WTC11 (cell line): ENCODE measurements around the gene MCUB.

ENCODE experiments used
- CREB1 ChIP-seq: sonication (generic); formaldehyde crosslinking; IDR thresholded peaks from 2 replicates; pipeline ENCODE4 v1.8.0; 2023; ENCODE audit warnings: mild to moderate bottlenecking, missing genetic modification reagents
- ESRRA ChIP-seq: sonication (generic); formaldehyde crosslinking; IDR thresholded peaks from 2 replicates; pipeline ENCODE4 v1.8.1; 2022; ENCODE audit warnings: mild to moderate bottlenecking, missing genetic modification reagents, borderline replicate concordance
- GRHL2 ChIP-seq: fragments of 250-450 bp; sonication (Bioruptor Pico); IDR thresholded peaks from 2 replicates; pipeline ENCODE4 v1.8.0; 2022; ENCODE audit warnings: mild to moderate bottlenecking, moderate library complexity; ENCODE audit not compliant: insufficient replicate concordance, severe bottlenecking
- MYBL2 ChIP-seq: sonication (generic); formaldehyde crosslinking; IDR thresholded peaks from 2 replicates; pipeline ENCODE4 v1.8.1; 2023; ENCODE audit warnings: mild to moderate bottlenecking, moderate library complexity, missing genetic modification reagents
- NR3C1 ChIP-seq: sonication (generic); formaldehyde crosslinking; conservative IDR thresholded peaks from 2 replicates; pipeline ENCODE4 v1.8.1; 2023; ENCODE audit warnings: low read depth, mild to moderate bottlenecking, missing genetic modification reagents
- PRRX2 ChIP-seq: fragments of 250-450 bp; sonication (Bioruptor Pico); IDR thresholded peaks from 2 replicates; pipeline ENCODE4 v1.8.0; 2021; ENCODE audit warnings: mild to moderate bottlenecking
- RORB ChIP-seq: fragments of 250-450 bp; sonication (Bioruptor Pico); IDR thresholded peaks from 2 replicates; pipeline ENCODE4 v1.9.0; 2021; ENCODE audit warnings: mild to moderate bottlenecking
- TCF7 ChIP-seq: sonication (generic); formaldehyde crosslinking; IDR thresholded peaks from 2 replicates; pipeline ENCODE4 v1.8.0; 2022; ENCODE audit warnings: mild to moderate bottlenecking, low read depth, missing genetic modification reagents, moderate library complexity
- ZNF416 ChIP-seq: fragments of 250-450 bp; sonication (Bioruptor Pico); IDR thresholded peaks from 2 replicates; pipeline ENCODE4 v1.9.0; 2021; ENCODE audit warnings: mild to moderate bottlenecking, inconsistent platforms
- ZNF423 ChIP-seq: fragments of 250-450 bp; sonication (Bioruptor Pico); IDR thresholded peaks from 2 replicates; pipeline ENCODE4 v2.1.2; 2022; ENCODE audit warnings: mild to moderate bottlenecking, moderate library complexity
- TF ChIP-seq, protein P1 (sequence below): fragments of 200-600 bp; IDR thresholded peaks from 2 replicates; pipeline ENCODE4 v1.8.0; 2022; ENCODE audit warnings: antibody characterized with exemption
- TF ChIP-seq, protein P2 (sequence below): sonication (generic); formaldehyde crosslinking; IDR thresholded peaks from 2 replicates; pipeline ENCODE4 v1.8.1; 2022; ENCODE audit warnings: low read depth, missing genetic modification reagents, borderline replicate concordance
- TF ChIP-seq, protein P3 (sequence below): sonication (generic); formaldehyde crosslinking; IDR thresholded peaks from 2 replicates; pipeline ENCODE4 v1.8.0; 2023; ENCODE audit warnings: missing genetic modification reagents

DNA sequence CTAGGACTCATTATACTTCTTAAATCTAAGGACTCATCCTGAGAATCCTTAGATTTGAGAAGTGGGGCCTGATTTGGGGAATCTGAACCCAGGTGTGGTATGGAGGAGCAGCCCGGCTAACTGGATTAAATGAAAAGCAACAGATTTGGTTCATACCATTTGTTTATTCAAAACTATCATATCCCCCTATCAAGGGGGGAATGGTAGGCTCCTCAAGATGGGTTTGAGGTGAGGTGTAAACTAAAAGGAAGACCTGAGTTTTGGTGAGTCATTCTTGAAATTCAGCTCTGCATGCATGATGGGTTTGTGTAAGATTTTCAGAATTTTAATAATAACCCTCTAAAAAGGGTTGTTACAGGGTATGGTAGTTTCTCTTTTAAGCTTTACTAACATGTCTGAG lies 89.8 kb downstream of the MCUB start:
- TF ChIP-seq, protein P1, sequence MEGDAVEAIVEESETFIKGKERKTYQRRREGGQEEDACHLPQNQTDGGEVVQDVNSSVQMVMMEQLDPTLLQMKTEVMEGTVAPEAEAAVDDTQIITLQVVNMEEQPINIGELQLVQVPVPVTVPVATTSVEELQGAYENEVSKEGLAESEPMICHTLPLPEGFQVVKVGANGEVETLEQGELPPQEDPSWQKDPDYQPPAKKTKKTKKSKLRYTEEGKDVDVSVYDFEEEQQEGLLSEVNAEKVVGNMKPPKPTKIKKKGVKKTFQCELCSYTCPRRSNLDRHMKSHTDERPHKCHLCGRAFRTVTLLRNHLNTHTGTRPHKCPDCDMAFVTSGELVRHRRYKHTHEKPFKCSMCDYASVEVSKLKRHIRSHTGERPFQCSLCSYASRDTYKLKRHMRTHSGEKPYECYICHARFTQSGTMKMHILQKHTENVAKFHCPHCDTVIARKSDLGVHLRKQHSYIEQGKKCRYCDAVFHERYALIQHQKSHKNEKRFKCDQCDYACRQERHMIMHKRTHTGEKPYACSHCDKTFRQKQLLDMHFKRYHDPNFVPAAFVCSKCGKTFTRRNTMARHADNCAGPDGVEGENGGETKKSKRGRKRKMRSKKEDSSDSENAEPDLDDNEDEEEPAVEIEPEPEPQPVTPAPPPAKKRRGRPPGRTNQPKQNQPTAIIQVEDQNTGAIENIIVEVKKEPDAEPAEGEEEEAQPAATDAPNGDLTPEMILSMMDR: no peak
- TF ChIP-seq, protein P2, sequence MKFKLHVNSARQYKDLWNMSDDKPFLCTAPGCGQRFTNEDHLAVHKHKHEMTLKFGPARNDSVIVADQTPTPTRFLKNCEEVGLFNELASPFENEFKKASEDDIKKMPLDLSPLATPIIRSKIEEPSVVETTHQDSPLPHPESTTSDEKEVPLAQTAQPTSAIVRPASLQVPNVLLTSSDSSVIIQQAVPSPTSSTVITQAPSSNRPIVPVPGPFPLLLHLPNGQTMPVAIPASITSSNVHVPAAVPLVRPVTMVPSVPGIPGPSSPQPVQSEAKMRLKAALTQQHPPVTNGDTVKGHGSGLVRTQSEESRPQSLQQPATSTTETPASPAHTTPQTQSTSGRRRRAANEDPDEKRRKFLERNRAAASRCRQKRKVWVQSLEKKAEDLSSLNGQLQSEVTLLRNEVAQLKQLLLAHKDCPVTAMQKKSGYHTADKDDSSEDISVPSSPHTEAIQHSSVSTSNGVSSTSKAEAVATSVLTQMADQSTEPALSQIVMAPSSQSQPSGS (CRISPR knock-in tag): no peak
- TF ChIP-seq CREB1 (CRISPR knock-in tag) (no peak), NR3C1 (no peak), ZNF416 (CRISPR knock-in tag) (no peak), MYBL2 (CRISPR knock-in tag) (no peak), PRRX2 (CRISPR knock-in tag) (no peak), ZNF423 (CRISPR knock-in tag) (no peak), GRHL2 (no peak), RORB (CRISPR knock-in tag) (no peak), ESRRA (CRISPR knock-in tag) (no peak), TCF7 (CRISPR knock-in tag) (no peak)
- TF ChIP-seq, protein P3, sequence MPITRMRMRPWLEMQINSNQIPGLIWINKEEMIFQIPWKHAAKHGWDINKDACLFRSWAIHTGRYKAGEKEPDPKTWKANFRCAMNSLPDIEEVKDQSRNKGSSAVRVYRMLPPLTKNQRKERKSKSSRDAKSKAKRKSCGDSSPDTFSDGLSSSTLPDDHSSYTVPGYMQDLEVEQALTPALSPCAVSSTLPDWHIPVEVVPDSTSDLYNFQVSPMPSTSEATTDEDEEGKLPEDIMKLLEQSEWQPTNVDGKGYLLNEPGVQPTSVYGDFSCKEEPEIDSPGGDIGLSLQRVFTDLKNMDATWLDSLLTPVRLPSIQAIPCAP (CRISPR knock-in tag): no peak
